Endodermal cell (in vitro differentiated cells): Measurements from ENCODE around the gene UMOD. TPM values are rescaled to one million over a fixed set of nuclear protein-coding genes. Genes with fewer than 3 reads are reported as not detected.

Experiments used
- DNase-seq: peaks from one replicate; pipeline ENCODE4 v3.0.0-alpha.2; 2017
- H3K27ac ChIP-seq: 2 replicates; pipeline ENCODE4 v1.5.1; 2013; ENCODE audit warnings: mild to moderate bottlenecking, low read depth, low read length, moderate library complexity
- H3K27me3 ChIP-seq: 2 replicates; pipeline ENCODE4 v1.6.1; 2013; ENCODE audit warnings: mild to moderate bottlenecking, low read length, moderate library complexity; ENCODE audit not compliant: insufficient read depth, control insufficient read depth, poor library complexity, severe bottlenecking
- H3K36me3 ChIP-seq: 2 replicates; pipeline ENCODE4 v1.7.0; 2013; ENCODE audit warnings: mild to moderate bottlenecking, low read length, moderate library complexity; ENCODE audit not compliant: control insufficient read depth, insufficient read depth
- H3K4me1 ChIP-seq: one replicate; pipeline ENCODE4 v1.7.0; 2013; ENCODE audit warnings: low read length; ENCODE audit not compliant: control insufficient read depth, insufficient read depth
- H3K4me3 ChIP-seq: 2 replicates; pipeline ENCODE4 v1.5.1; 2013; ENCODE audit warnings: mild to moderate bottlenecking, low read length, moderate library complexity
- H3K9ac ChIP-seq: 2 replicates; pipeline ENCODE4 v1.6.1; 2013; ENCODE audit warnings: mild to moderate bottlenecking, low read length, moderate library complexity; ENCODE audit not compliant: poor library complexity, severe bottlenecking; ENCODE audit errors: extremely low read depth
- H3K9me3 ChIP-seq: 2 replicates; pipeline ENCODE4 v1.6.1; 2013; ENCODE audit warnings: mild to moderate bottlenecking, low read length, moderate library complexity; ENCODE audit not compliant: control insufficient read depth
- H3K27ac Mint-ChIP-seq: 2 replicates; pipeline ENCODE4 v1.8.0; 2020; ENCODE audit warnings: mixed read lengths
- H3K27me3 Mint-ChIP-seq: 2 replicates; pipeline ENCODE4 v1.8.0; 2021; ENCODE audit warnings: mild to moderate bottlenecking, mixed read lengths; ENCODE audit not compliant: insufficient read depth
- H3K36me3 Mint-ChIP-seq: 2 replicates; pipeline ENCODE4 v1.8.0; 2020; ENCODE audit warnings: low read depth, mixed read lengths
- H3K4me1 Mint-ChIP-seq: 2 replicates; pipeline ENCODE4 v1.8.0; 2020; ENCODE audit warnings: mixed read lengths
- H3K4me3 Mint-ChIP-seq: 2 replicates; pipeline ENCODE4 v1.8.0; 2020; ENCODE audit warnings: mild to moderate bottlenecking, moderate library complexity, mixed read lengths
- H3K9me3 Mint-ChIP-seq: 2 replicates; pipeline ENCODE4 v1.8.0; 2020; ENCODE audit warnings: mild to moderate bottlenecking, mixed read lengths
- CTCF ChIP-seq: fragments of 200-600 bp; sonication (generic); conservative IDR thresholded peaks from 2 replicates; pipeline ENCODE4 v1.5.0; 2021; ENCODE audit warnings: antibody characterized with exemption, mild to moderate bottlenecking
- WGBS, 2 experiments: methylation state at CpG; one replicate each; pipeline versions ENCODE4 v1.1.5 to v1.1.7; 2013; ENCODE audit warnings: missing lambda C conversion rate in 2 of 2, mixed read lengths in 1 of 2; ENCODE audit not compliant: insufficient coverage in 1 of 2, insufficient read length in 1 of 2; 5-methylcytosine and 5-hydroxymethylcytosine counted together
- total RNA-seq, 2 donors: library from RNA; stranded (reverse); fragmentation: NEBNext Ultra II Directional in 1 of 2; extraction: Animal tissue kit (Norgen Biotek cat#: 25700) in 1 of 2; gene quantifications; 2 replicates in 1 of 2; 3 replicates in 1 of 2; pipeline ENCODE4 v1.2.1, GENCODE V29; 2021

Gene UMOD
- total RNA-seq, 2 donors from 2014 or later, result not detected

GRCh38 chr16:20308801-20309590 is 43.5 kb downstream of the UMOD start:
- Histone ChIP-seq H3K27me3 (peaks cover 8% of the 10 kb centered on the region), H3K4me3 (no peak overlapping the region), H3K4me1 (no peaks in the 10 kb centered on the region), H3K36me3 (no peaks in the 10 kb centered on the region), H3K9ac (no peak overlapping the region), H3K9me3 (no peaks in the 10 kb centered on the region), H3K27ac (no peak overlapping the region)
- H3K9me3 Mint-ChIP-seq, result no peaks in the 10 kb centered on the region
- H3K27me3 Mint-ChIP-seq, result no peaks in the 10 kb centered on the region
- no peaks in the 10 kb centered on the region for H3K4me1 Mint-ChIP-seq
- H3K4me3 Mint-ChIP-seq, result no peak overlapping the region
- no peaks in the 10 kb centered on the region for H3K36me3 Mint-ChIP-seq
- WGBS, 2 experiments, result 88 to 96% methylated on average over 3 to 4 of the region's 4 CpGs
- H3K27ac Mint-ChIP-seq, result no peak overlapping the region
- no peak for TF ChIP-seq CTCF
- DNase-seq, result no peak

- no peak for TF ChIP-seq CTCF
- Histone ChIP-seq H3K27me3 (peaks cover 8% of the 10 kb centered on the region), H3K9ac (no peak overlapping the region), H3K4me3 (no peak overlapping the region), H3K36me3 (no peaks in the 10 kb centered on the region), H3K27ac (no peak overlapping the region), H3K4me1 (no peaks in the 10 kb centered on the region), H3K9me3 (no peaks in the 10 kb centered on the region)
- no peaks in the 10 kb centered on the region for H3K4me1 Mint-ChIP-seq
- H3K27me3 Mint-ChIP-seq, result no peaks in the 10 kb centered on the region
- no peak overlapping the region for H3K27ac Mint-ChIP-seq
- H3K36me3 Mint-ChIP-seq, result no peaks in the 10 kb centered on the region
- H3K4me3 Mint-ChIP-seq, result no peak overlapping the region
- no peak for DNase-seq
- WGBS, 2 experiments, result 86 to 95% methylated on average over 2 to 4 of the region's 4 CpGs
- no peaks in the 10 kb centered on the region for H3K9me3 Mint-ChIP-seq
Observed at GRCh38 chr16:20308266-20308665, 44.2 kb downstream of the UMOD start.

- H3K9me3 ChIP-seq, result no peaks in the 10 kb centered on the region
- DNase-seq, result no peak
- H3K4me3 ChIP-seq, result no peak overlapping the region
- H3K36me3 Mint-ChIP-seq, result no peaks in the 10 kb centered on the region
- H3K9me3 Mint-ChIP-seq, result no peaks in the 10 kb centered on the region
- H3K4me3 Mint-ChIP-seq, result no peak overlapping the region
- no peak overlapping the region for H3K27ac Mint-ChIP-seq
- H3K27me3 ChIP-seq, result peaks cover 8% of the 10 kb centered on the region
- no peaks in the 10 kb centered on the region for H3K27me3 Mint-ChIP-seq
- no peaks in the 10 kb centered on the region for H3K4me1 Mint-ChIP-seq
- H3K36me3 ChIP-seq, result no peaks in the 10 kb centered on the region
- WGBS, 2 experiments, result 86 to 92% methylated on average over 5 to 6 of the region's 7 CpGs
- TF ChIP-seq CTCF, result no peak
- H3K9ac ChIP-seq, result no peak overlapping the region
- H3K4me1 ChIP-seq, result no peaks in the 10 kb centered on the region
- no peak overlapping the region for H3K27ac ChIP-seq
Observed at GRCh38 chr16:20307791-20308190, 44.7 kb downstream of the UMOD start.
